GM18870 (cell line): ENCODE measurements around the gene RIC8B.

ENCODE experiments used
- ATAC-seq: cut with Tn5 transposase; IDR thresholded peaks from one replicate; pipeline ENCODE4 v1.9.1; 2021; ENCODE audit warnings: moderate library complexity; ENCODE audit not compliant: unreplicated experiment

RIC8B gene

DNA sequence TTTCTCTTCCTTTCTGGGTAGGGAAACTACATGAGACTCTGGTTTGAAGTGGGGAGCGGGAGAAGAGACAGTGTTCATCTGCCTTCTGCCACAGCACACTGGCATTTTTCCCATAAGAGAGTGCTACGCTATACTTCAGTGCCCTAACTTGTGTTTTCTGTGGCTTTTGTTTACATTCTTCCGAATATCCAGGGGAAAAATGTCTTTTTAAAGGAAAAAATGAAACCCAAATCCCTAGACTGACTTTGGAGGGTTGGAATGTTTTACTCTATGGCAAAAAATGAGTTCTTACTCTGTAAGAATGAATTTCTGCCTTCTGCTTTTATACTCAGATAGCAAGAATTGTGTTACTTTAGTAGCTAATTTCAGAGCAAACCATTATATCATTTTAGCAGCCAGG, 93.2 kb downstream of the RIC8B start:
- ATAC-seq = no peak

- ATAC-seq = no peak
Measured at GRCh38 chr12:106868982-106869700, 94.7 kb downstream of the RIC8B start.

GRCh38 chr12:106870116-106870515, 95.6 kb downstream of the RIC8B start:
- ATAC-seq = no peak

DNA sequence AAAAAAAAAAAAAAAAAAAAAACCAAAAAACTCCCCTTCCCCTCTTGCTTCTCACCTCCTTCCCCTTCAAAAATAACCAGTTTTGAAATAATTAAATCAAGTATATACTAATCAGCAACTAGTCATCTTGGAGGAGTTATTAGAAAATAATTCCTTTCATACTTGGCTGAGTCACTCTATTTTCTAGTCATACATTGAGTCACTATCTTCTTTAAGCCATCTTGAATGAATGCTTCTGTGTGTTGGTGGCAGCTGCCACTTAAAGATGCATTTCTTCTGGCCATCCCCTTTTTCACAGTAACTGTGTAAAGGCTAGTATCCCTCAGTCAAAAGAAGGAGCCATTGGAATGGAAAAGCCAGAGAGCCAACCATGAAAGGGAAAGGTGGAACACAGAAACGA, 97.0 kb downstream of the RIC8B start:
- ATAC-seq = no peak

DNA sequence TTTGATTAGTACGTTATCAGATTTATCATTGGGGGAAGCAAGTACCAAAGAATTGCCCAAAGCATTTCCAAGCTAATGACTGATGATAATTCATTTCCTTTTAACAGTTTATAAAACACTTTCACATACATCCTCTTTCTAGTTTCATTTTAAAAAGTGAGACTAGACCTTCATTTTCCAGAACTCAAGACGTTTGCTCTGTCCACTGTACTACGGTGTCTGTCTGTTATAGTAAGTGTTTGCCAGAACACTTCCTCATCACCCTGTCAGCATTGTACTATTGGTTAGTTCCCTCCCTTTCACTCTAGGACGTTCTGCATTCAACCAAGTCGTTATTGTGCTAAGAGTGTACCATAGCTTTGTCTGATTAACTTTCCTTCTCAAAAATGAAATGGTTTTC, 99.5 kb downstream of the RIC8B start:
- ATAC-seq = no peak

GRCh38 chr12:106878804-106879203, 104.3 kb downstream of the RIC8B start:
- ATAC-seq = no peak

DNA sequence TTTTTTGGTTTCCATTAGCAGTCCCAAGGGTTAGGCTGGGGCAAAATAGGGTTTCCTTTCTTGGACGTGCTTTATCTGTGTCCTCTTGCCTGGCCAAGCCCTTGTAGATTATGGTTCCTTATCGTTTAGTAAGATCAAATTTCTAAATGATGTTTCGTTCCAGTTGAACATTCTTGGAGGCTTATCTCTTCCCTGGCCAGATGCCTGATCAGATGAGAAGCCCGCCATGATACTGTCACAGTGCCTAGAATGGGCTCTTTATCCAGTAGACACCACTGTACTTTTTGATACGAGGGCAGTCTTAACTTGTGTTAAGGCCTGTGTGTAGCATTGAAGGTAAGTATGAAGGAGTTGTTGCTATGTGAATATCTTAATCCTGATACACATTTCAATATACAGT, 105.1 kb downstream of the RIC8B start:
- ATAC-seq = no peak

DNA sequence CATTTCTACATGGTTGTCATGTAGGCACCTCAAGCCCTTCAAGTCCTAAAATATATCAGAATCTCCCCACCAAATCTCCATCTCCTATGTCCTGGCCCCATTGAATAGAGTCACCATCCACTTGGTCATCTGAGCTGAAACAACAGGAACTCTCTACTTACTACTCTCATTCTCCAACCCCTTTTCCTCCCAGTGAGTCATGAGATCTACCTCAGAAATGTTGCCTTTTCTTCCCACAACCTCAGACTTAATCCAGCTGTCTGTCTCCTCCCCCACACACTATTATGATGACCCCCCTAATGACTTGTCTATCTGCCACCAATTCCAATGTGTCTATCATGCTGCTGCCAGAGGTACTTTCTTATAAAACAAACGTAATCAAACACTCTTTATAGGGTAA, 108.9 kb downstream of the RIC8B start:
- no peak for ATAC-seq

DNA sequence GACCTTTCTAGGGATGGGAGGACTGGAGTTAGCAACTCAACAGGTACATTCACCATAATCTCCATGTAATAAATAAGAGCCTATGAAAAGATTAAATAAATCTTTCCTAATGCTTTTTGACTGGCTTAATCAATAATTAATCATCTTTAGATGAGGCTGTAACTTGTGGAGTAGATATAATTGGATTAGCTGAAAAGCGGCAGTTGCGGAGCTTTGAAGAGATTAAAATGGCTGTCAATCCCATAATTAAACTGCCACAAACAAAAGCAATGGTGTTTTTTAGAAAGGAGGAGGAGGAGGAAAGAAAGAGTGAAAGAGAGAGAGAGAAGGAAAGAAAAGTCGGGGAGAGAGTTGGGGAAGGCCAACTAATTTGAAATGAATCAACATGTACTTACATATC, 110.5 kb downstream of the RIC8B start:
- ATAC-seq = no peak

GRCh38 chr12:106885541-106886249, 111.2 kb downstream of the RIC8B start:
- no peak for ATAC-seq

DNA sequence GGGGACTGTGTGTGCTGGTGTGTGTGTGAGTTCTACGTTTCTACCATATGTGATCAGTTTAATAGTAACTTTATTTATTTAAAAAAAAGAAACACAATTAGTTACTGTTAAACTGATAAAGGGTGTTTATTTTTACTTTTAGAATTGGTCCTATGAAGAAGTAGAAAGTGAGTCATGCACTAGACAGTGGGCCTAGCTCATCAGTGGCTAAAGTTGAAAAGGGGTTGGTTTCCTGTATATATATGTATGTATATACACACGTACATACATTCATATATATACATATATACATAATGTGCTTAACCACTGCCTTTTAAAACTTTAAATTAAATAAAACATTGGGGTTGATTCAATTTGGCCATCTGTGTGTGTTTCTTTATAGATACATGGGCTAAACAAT, 112.5 kb downstream of the RIC8B start:
- no peak for ATAC-seq

DNA sequence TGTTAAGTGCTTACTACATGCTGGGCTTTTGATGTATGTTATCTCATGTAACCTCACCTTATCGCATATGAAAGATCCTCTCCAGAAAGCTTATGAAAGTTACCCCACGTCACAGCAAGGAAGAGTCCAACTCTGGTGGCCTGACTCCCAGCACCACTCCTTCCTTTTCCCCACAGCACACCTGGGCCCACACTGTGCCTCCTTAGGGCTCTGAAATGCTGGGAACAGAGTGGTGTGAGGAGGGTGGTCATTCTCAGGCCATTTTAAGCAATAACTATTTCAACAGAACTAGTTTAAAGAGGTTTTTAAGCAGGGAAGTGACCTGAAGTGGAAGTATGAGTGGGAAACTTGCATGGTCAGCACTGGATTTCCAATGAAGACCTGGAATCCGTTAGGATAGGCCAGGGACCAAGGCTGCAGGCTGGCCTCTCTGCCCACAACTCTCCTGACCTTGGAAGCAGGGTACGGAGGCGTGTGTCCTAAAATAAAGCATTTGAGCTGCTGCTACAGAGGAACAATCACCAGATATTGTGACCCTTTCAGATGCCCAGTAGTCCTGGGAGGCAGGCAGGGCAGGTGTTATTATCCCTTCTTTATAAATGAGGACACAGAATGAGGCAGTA, 114.0 kb downstream of the RIC8B start:
- ATAC-seq = no peak

- ATAC-seq = no peak
Measured at GRCh38 chr12:106889326-106889725, 114.8 kb downstream of the RIC8B start.

DNA sequence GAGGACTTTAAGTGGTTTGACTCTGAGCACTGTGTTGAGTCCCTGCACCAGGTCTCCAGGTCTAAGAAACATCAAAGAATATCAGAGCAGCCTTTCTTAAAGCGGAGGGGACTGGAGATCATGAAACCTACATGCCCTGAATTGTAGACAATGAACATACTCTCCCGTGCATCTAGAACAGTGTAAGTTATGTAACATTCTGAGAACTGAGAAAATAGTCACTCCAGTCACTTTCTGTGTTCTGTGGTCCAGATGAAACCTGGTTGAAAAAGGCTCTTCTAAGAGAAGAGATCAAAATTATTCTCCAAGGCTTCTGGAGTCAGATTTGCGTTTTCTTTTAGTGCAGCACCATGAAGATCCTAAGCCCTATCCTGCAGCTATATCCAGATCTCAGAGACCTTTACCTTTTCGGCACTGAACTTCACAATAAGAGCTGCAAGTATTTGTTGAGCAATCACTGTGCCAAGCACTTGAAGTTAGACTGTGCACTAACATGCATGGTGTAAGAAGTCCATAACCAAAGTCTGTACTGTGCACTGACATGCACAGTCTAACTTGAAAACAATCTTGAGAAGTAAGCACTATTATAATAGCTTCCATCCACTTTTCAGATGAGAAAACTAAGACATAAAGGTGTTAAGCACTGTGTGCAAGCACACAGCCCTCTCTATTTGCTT, 115.6 kb downstream of the RIC8B start:
- no peak for ATAC-seq

DNA sequence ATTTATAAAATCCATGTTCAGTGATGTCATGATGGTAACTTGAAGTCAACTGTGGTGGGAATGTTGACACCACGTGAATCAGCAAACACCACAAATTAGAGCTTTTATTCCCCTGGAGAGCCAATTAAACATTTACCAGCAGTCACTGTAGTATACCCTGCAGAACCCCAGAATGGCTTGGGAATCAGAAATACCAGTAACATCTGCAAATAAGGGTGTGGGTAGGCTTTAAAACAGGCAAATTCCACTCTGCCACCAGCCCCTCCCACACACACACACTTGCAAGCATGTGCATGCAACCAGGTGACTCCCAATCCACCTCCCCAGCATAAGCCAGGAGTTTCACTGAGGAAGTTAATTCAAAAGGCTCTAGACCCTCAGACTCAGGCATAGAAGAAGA, 117.6 kb downstream of the RIC8B start:
- ATAC-seq = no peak

GRCh38 chr12:106893451-106893850, 119.0 kb downstream of the RIC8B start:
- no peak for ATAC-seq

DNA sequence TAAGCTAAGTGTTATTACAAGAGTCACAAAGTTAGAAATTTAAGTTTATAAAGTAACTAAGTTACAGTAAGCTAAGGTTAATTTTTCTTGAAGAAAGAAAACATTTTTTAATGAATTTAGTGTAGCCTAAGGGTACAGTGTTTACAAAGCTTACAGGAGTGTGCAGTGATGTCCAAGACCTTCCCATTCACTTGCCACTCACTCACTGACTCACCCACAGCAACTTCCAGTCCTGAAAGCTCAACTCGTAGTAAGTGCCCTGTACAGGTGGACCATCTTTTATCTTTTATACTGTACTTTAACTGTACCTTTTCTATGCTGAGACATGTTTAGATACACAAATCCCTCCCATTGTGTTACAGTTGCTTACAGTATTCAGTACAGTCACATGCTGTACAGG, 120.3 kb downstream of the RIC8B start:
- ATAC-seq = no peak

DNA sequence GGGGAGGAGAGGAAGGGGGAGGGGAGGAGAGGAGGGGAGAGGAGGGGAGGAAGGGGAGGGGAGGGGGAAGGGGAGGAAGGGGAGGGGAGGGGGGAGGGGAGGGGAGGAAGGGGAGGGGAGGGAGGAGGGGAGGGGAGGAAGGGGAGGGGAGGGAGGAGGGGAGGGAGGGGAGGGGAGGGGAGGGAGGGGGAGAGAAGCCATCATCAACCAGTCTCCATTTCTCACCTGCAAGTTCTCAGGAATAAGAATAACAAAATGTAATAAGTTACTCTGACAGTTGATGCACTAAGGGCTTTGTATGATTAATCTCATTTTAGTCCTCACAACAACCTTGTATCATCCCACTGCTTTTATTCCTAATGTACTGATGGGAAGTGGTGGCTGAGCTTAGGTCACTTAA, 122.1 kb downstream of the RIC8B start:
- ATAC-seq = no peak

DNA sequence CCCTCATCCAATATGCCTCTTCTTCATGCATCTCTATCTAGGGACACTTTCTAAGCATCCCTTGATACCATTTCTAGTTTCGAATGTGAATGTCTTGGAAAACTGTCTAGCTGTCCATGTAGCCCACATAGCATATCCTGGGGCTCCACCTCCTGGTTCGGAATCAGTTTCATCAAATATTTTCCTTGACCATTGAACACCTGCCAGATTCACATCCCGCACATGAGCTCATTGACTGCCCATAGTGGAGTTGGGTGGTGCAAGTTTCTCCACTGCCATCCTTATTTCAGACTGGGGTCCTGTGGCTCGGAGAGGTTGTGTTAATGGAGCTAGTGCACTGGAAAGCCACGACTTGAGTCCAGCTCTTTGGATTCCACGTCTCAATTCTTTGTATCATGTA, 122.6 kb downstream of the RIC8B start:
- ATAC-seq = no peak

GRCh38 chr12:106897981-106898901, 123.8 kb downstream of the RIC8B start:
- no peak for ATAC-seq

GRCh38 chr12:106900554-106900953, 126.1 kb downstream of the RIC8B start:
- ATAC-seq = no peak
